Hematopoietic multipotent progenitor cell treated with erythropoietin and hydrocortisone succinate and interleukin-3 and kit ligand, for 4 days (in vitro differentiated cells): ENCODE results near the gene ELOVL6.
"Not testable (repeated sequence)": the region's sequence is repeated elsewhere in the genome, so short reads cannot be mapped to it uniquely, and the experiment has no call there.

Experiments used
- DNase-seq: peaks from one replicate; pipeline ENCODE4 v3.0.0-alpha.2; 2015

The ELOVL6 gene

GRCh38 chr4:110196206-110196870 lies 2.1 kb downstream of the ELOVL6 start:
- peak; percentile 91 for DNase-seq

- peak; percentile 78 for DNase-seq
These were observed 2.7 kb downstream of the ELOVL6 start for GRCh38 chr4:110195561-110196205.

- DNase-seq, result peak; percentile 98
These were observed 4.3 kb downstream of the ELOVL6 start for GRCh38 chr4:110193822-110194761.

- not testable (repeated sequence) for DNase-seq
These were observed 5.1 kb downstream of the ELOVL6 start for GRCh38 chr4:110193287-110193686.

- DNase-seq, result no peak
These were observed 8.2 kb downstream of the ELOVL6 start for GRCh38 chr4:110190249-110190648.

- no peak for DNase-seq
These were observed 10.3 kb downstream of the ELOVL6 start for GRCh38 chr4:110188113-110188512.

GRCh38 chr4:110184791-110185155 lies 13.6 kb downstream of the ELOVL6 start:
- peak; percentile 30 for DNase-seq

GRCh38 chr4:110184140-110184790 lies 14.2 kb downstream of the ELOVL6 start:
- peak; percentile 27 for DNase-seq

GRCh38 chr4:110183643-110184042 lies 14.8 kb downstream of the ELOVL6 start:
- DNase-seq, result no peak

- DNase-seq, result peak; percentile 44
These were observed 15.4 kb downstream of the ELOVL6 start for GRCh38 chr4:110183058-110183457.

GRCh38 chr4:110181890-110182289 lies 16.5 kb downstream of the ELOVL6 start:
- no peak for DNase-seq

- no peak for DNase-seq
These were observed 22.8 kb downstream of the ELOVL6 start for GRCh38 chr4:110175634-110176033.

GRCh38 chr4:110172972-110173371 lies 25.4 kb downstream of the ELOVL6 start:
- no peak for DNase-seq

GRCh38 chr4:110171971-110172370 lies 26.4 kb downstream of the ELOVL6 start:
- no peak for DNase-seq

GRCh38 chr4:110170861-110171260 lies 27.6 kb downstream of the ELOVL6 start:
- DNase-seq, result no peak

- peak; percentile 88 for DNase-seq
These were observed 32.8 kb downstream of the ELOVL6 start for GRCh38 chr4:110165382-110166286.

- peak; percentile 57 for DNase-seq
These were observed 33.6 kb downstream of the ELOVL6 start for GRCh38 chr4:110164856-110165255.

GRCh38 chr4:110164251-110164650 lies 34.2 kb downstream of the ELOVL6 start:
- no peak for DNase-seq

GRCh38 chr4:110163327-110164069 lies 34.9 kb downstream of the ELOVL6 start:
- peak; percentile 64 for DNase-seq

- DNase-seq, result no peak
These were observed 37.8 kb downstream of the ELOVL6 start for GRCh38 chr4:110160618-110161017.

GRCh38 chr4:110159541-110159940 lies 38.9 kb downstream of the ELOVL6 start:
- DNase-seq, result peak; percentile 23
